Activated gamma-delta T cell treated with anti-CD3 and anti-CD28 coated beads, Interleukin-2, amount 50 U/mL, for 16 hours (primary cell): ENCODE measurements around the gene MAP3K9.

Source experiments
- DNase-seq: peaks from one replicate; pipeline ENCODE4 v3.0.0-alpha.2; 2020; ENCODE audit warnings: low read depth

MAP3K9 gene

GRCh38 chr14:70821584-70822529, 12.5 kb upstream of the MAP3K9 start:
- peak; percentile 42 for DNase-seq

- no peak for DNase-seq
Observed at GRCh38 chr14:70816525-70816924, 7.2 kb upstream of the MAP3K9 start.

- DNase-seq: no peak
Observed at GRCh38 chr14:70814466-70814865, 5.2 kb upstream of the MAP3K9 start.

- no peak for DNase-seq
Observed at GRCh38 chr14:70812124-70812818, 3.0 kb upstream of the MAP3K9 start.

- DNase-seq: no peak
Observed at GRCh38 chr14:70811578-70811977, 2.3 kb upstream of the MAP3K9 start.

- no peak for DNase-seq
Observed at GRCh38 chr14:70811050-70811449, 1.7 kb upstream of the MAP3K9 start.

- DNase-seq: no peak
Observed at GRCh38 chr14:70810621-70811020, 1.3 kb upstream of the MAP3K9 start.

- peak; percentile 23 for DNase-seq
Observed at GRCh38 chr14:70808416-70809224, 693 bp downstream of the MAP3K9 start.

GRCh38 chr14:70807898-70808415, 1.4 kb downstream of the MAP3K9 start:
- DNase-seq: peak; percentile 39

- DNase-seq: no peak
Observed at GRCh38 chr14:70804556-70805162, 4.7 kb downstream of the MAP3K9 start.

GRCh38 chr14:70803321-70804310, 5.7 kb downstream of the MAP3K9 start:
- DNase-seq: no peak

- no peak for DNase-seq
Observed at GRCh38 chr14:70802379-70802778, 6.9 kb downstream of the MAP3K9 start.

GRCh38 chr14:70801836-70802235, 7.5 kb downstream of the MAP3K9 start:
- DNase-seq: no peak

GRCh38 chr14:70796551-70796950, 12.8 kb downstream of the MAP3K9 start:
- no peak for DNase-seq

- no peak for DNase-seq
Observed at GRCh38 chr14:70794294-70794693, 15.0 kb downstream of the MAP3K9 start.

- no peak for DNase-seq
Observed at GRCh38 chr14:70793637-70794036, 15.7 kb downstream of the MAP3K9 start.

- no peak for DNase-seq
Observed at GRCh38 chr14:70792939-70793338, 16.4 kb downstream of the MAP3K9 start.

- no peak for DNase-seq
Observed at GRCh38 chr14:70791971-70792370, 17.3 kb downstream of the MAP3K9 start.

GRCh38 chr14:70789961-70790360, 19.4 kb downstream of the MAP3K9 start:
- DNase-seq: no peak

- no peak for DNase-seq
Observed at GRCh38 chr14:70789361-70789760, 20.0 kb downstream of the MAP3K9 start.
